ENCODE results near the gene MRPL11.

DNA sequence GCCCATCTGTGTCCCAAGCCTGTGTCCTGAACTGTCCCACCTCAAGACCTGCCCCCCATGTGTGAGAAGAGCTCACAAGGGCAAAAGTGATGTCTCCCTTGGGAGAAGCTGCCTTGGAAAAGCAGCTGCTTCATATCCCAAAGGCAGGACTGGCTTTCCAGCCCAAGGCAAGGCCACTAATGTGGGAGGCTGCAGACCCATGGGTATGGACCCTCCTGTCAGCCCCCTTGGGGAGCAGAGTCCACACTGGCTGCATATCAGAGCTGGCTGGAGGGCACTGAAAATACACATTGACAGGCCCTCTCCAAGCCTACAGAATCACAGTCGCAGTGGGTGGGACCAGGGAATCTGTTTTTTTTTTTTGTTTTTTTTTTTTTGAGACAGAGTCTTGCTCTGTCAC is 30.8 kb upstream of the MRPL11 start:
- TF ChIP-seq, protein P1, sequence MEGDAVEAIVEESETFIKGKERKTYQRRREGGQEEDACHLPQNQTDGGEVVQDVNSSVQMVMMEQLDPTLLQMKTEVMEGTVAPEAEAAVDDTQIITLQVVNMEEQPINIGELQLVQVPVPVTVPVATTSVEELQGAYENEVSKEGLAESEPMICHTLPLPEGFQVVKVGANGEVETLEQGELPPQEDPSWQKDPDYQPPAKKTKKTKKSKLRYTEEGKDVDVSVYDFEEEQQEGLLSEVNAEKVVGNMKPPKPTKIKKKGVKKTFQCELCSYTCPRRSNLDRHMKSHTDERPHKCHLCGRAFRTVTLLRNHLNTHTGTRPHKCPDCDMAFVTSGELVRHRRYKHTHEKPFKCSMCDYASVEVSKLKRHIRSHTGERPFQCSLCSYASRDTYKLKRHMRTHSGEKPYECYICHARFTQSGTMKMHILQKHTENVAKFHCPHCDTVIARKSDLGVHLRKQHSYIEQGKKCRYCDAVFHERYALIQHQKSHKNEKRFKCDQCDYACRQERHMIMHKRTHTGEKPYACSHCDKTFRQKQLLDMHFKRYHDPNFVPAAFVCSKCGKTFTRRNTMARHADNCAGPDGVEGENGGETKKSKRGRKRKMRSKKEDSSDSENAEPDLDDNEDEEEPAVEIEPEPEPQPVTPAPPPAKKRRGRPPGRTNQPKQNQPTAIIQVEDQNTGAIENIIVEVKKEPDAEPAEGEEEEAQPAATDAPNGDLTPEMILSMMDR (conservative IDR thresholded peaks at IDR 0.05), result no peak
- no peak for TF ChIP-seq EZH2 (IDR thresholded peaks at IDR 0.05; ENCODE audit: low read depth)

All from PC-9 (cell line).